K562 (cell line): Measurements from ENCODE around the gene PLK5. TPM values are rescaled to one million over a fixed set of nuclear protein-coding genes. Genes with fewer than 3 reads are reported as not detected.

ENCODE experiments used
- BDP1 ChIP-seq: IDR thresholded peaks from 3 replicates; pipeline ENCODE4 v1.6.1; 2011; ENCODE audit not compliant: insufficient read length, insufficient read depth
- CREBBP ChIP-seq: IDR thresholded peaks from one replicate; pipeline ENCODE4 v1.6.1; 2012; ENCODE audit warnings: low read depth, mild to moderate bottlenecking, control low read depth, inconsistent platforms, low read length
- KHSRP ChIP-seq: fragments of 450-650 bp; IDR thresholded peaks from 2 replicates; pipeline ENCODE4 v1.6.1; 2017
- MAFG ChIP-seq: fragments of 450-650 bp; conservative IDR thresholded peaks from 2 replicates; pipeline ENCODE4 v1.6.1; 2016; ENCODE audit warnings: missing genetic modification characterization, missing compliant biosample characterization
- MAZ ChIP-seq, 2 experiments: fragments of 450-650 bp in 1 of 2; sonication (generic) in 1 of 2; formaldehyde crosslinking; IDR thresholded peaks in 1 of 2; conservative IDR thresholded peaks in 1 of 2; 2 replicates each; pipeline versions ENCODE4 v1.4.0 to v1.5.0; 2020; ENCODE audit warnings: mild to moderate bottlenecking in 1 of 2, missing genetic modification reagents in 1 of 2
- POLR2A ChIP-seq: fragments of 450-650 bp; conservative IDR thresholded peaks from 2 replicates; pipeline ENCODE4 v1.6.1; 2016
- PPARD ChIP-seq: fragments of 250-450 bp; sonication (Bioruptor Pico); IDR thresholded peaks from 2 replicates; pipeline ENCODE4 v1.8.0; 2022; ENCODE audit warnings: inconsistent platforms, mild to moderate bottlenecking, moderate library complexity
- RBBP5 ChIP-seq: fragments of 200-600 bp; sonication (generic); IDR thresholded peaks from 2 replicates; pipeline ENCODE4 v1.6.1; 2012; ENCODE audit warnings: borderline replicate concordance, mild to moderate bottlenecking, low read length, control low read depth, inconsistent platforms; ENCODE audit not compliant: insufficient read depth, poor library complexity, severe bottlenecking
- TAF9B ChIP-seq: fragments of 450-650 bp; IDR thresholded peaks from 2 replicates; pipeline ENCODE4 v1.6.1; 2018; ENCODE audit warnings: mild to moderate bottlenecking; ENCODE audit not compliant: partially characterized antibody
- polyA plus RNA-seq, 8 experiments: library from polyadenylated mRNA; depleted of rRNA in 4 of 8; stranded (reverse) in 5 of 8; unstranded in 3 of 8; fragments of >200 nt; fragmentation: Nextera tagmentation in 2 of 8; fragmentation: Illumina TruSeq in 1 of 8; extraction: Ambion mirVana in 2 of 8; extraction: Trizol in 1 of 8; gene quantifications; 2 replicates each; pipeline versions ENCODE4 v1.2.1 to v1.2.3, GENCODE V29; 2011 to 2014; ENCODE audit warnings: inconsistent platforms in 1 of 8, missing spikeins in 1 of 8
- total RNA-seq, 7 experiments: library from RNA; depleted of rRNA in 6 of 7; stranded (reverse); fragments of >200 nt in 6 of 7; fragmentation: Illumina TruSeq in 2 of 7; extraction: Trizol in 2 of 7; gene quantifications; 2 replicates each; pipeline versions ENCODE4 v1.2.1 to v1.2.3, GENCODE V29; 2011 to 2021; ENCODE audit warnings: low replicate concordance in 1 of 7
- TF ChIP-seq, protein P1 (sequence below): sonication (generic); formaldehyde crosslinking; IDR thresholded peaks from 2 replicates; pipeline ENCODE4 v1.8.0; 2022; ENCODE audit warnings: mild to moderate bottlenecking, missing genetic modification reagents
- TF ChIP-seq, protein P2 (sequence below): fragments of 450-650 bp; formaldehyde crosslinking; IDR thresholded peaks from 2 replicates; pipeline ENCODE4 v1.4.0; 2020; ENCODE audit warnings: mild to moderate bottlenecking, moderate library complexity
- TF ChIP-seq, protein P3 (sequence below): fragments of 450-650 bp; IDR thresholded peaks from 2 replicates; pipeline ENCODE4 v1.6.1; 2017; ENCODE audit warnings: antibody characterized with exemption
- TF ChIP-seq, protein P4 (sequence below): sonication (generic); formaldehyde crosslinking; IDR thresholded peaks from 2 replicates; pipeline ENCODE4 v1.8.1; 2023; ENCODE audit warnings: missing genetic modification reagents, mild to moderate bottlenecking, borderline replicate concordance
- TF ChIP-seq, protein P5 (sequence below), 2 experiments: IDR thresholded peaks; 2 replicates each; pipeline ENCODE4 v1.6.1; 2011; ENCODE audit warnings: borderline replicate concordance in 1 of 2, control low read depth in 1 of 2, low read depth in 1 of 2, low read length in 1 of 2, mild to moderate bottlenecking in 1 of 2, mixed read lengths in 1 of 2, moderate library complexity in 1 of 2; ENCODE audit not compliant: insufficient read depth in 1 of 2, insufficient read length in 1 of 2, poor library complexity in 1 of 2, severe bottlenecking in 1 of 2; ENCODE audit errors: extremely low read depth in 1 of 2

The PLK5 gene
- total and polyA plus RNA-seq, 9 of the 15 experiments (the other 6 are each of a cell fraction or from before 2014, with no cell fraction given): 0.04 to 0.23 (median 0.11) TPM; not detected in 5

DNA sequence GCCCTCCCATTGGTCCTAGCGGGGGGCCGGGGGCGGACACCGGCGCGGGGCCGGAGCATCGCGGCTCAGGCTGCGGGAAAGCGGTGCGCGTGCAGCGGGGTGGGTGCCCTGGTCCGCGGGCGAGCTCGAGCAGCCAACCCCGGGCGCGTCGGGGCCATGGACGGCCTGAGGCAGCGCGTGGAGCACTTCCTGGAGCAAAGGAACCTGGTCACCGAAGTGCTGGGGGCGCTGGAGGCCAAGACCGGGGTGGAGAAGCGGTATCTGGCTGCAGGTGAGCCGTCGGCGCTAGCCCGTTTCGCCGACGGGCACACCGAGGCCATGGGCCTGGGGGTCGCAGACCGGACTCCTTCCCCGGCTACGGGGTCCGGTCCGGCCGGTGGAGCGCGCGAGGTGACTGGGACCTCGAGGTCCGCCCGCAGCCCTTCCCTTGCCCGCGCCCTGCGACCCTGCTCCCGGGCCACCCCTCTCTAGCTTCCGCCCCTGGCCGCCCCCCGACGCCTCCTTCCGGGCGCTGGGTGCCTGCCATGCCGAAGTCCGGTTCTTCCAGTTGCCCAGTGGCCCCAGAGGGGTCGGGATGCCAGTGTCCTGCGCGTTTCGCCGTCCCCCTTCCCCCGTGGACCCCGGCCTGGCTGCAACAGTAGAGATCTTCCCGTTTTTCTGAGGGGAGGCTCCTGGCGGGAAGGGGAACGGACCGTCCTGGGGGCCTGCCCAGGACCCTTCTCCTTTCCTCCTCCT lies 32.6 kb upstream of the PLK5 start, which contains the start of gene REEP6 (continued):
- no peak for TF ChIP-seq CREBBP
- TF ChIP-seq MAFG: no peak
- no peak for TF ChIP-seq PPARD (CRISPR knock-in tag)
- TF ChIP-seq BDP1: no peak
- TF ChIP-seq, protein P1, sequence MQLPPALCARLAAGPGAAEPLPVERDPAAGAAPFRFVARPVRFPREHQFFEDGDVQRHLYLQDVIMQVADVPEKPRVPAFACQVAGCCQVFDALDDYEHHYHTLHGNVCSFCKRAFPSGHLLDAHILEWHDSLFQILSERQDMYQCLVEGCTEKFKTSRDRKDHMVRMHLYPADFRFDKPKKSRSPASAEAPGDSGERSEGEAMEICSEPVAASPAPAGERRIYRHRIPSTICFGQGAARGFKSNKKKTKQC (CRISPR knock-in tag): peak; percentile 18; the same call in 1 of the 2 replicates
- peak in 1 of 2 experiments; percentile 78; a peak in 2 of 4 replicates for TF ChIP-seq MAZ (CRISPR knock-in tag; conservative IDR thresholded peaks at IDR 0.05 in 1 of 2, IDR thresholded peaks at IDR 0.05 in 1 of 2)
- TF ChIP-seq, protein P2, sequence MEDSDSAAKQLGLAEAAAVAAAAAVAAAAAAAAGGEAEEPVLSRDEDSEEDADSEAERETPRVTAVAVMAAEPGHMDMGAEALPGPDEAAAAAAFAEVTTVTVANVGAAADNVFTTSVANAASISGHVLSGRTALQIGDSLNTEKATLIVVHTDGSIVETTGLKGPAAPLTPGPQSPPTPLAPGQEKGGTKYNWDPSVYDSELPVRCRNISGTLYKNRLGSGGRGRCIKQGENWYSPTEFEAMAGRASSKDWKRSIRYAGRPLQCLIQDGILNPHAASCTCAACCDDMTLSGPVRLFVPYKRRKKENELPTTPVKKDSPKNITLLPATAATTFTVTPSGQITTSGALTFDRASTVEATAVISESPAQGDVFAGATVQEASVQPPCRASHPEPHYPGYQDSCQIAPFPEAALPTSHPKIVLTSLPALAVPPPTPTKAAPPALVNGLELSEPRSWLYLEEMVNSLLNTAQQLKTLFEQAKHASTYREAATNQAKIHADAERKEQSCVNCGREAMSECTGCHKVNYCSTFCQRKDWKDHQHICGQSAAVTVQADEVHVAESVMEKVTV: no peak
- TF ChIP-seq RBBP5: peak; percentile 60
- TF ChIP-seq, protein P3, sequence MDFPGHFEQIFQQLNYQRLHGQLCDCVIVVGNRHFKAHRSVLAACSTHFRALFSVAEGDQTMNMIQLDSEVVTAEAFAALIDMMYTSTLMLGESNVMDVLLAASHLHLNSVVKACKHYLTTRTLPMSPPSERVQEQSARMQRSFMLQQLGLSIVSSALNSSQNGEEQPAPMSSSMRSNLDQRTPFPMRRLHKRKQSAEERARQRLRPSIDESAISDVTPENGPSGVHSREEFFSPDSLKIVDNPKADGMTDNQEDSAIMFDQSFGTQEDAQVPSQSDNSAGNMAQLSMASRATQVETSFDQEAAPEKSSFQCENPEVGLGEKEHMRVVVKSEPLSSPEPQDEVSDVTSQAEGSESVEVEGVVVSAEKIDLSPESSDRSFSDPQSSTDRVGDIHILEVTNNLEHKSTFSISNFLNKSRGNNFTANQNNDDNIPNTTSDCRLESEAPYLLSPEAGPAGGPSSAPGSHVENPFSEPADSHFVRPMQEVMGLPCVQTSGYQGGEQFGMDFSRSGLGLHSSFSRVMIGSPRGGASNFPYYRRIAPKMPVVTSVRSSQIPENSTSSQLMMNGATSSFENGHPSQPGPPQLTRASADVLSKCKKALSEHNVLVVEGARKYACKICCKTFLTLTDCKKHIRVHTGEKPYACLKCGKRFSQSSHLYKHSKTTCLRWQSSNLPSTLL: no peak
- TF ChIP-seq, protein P4, sequence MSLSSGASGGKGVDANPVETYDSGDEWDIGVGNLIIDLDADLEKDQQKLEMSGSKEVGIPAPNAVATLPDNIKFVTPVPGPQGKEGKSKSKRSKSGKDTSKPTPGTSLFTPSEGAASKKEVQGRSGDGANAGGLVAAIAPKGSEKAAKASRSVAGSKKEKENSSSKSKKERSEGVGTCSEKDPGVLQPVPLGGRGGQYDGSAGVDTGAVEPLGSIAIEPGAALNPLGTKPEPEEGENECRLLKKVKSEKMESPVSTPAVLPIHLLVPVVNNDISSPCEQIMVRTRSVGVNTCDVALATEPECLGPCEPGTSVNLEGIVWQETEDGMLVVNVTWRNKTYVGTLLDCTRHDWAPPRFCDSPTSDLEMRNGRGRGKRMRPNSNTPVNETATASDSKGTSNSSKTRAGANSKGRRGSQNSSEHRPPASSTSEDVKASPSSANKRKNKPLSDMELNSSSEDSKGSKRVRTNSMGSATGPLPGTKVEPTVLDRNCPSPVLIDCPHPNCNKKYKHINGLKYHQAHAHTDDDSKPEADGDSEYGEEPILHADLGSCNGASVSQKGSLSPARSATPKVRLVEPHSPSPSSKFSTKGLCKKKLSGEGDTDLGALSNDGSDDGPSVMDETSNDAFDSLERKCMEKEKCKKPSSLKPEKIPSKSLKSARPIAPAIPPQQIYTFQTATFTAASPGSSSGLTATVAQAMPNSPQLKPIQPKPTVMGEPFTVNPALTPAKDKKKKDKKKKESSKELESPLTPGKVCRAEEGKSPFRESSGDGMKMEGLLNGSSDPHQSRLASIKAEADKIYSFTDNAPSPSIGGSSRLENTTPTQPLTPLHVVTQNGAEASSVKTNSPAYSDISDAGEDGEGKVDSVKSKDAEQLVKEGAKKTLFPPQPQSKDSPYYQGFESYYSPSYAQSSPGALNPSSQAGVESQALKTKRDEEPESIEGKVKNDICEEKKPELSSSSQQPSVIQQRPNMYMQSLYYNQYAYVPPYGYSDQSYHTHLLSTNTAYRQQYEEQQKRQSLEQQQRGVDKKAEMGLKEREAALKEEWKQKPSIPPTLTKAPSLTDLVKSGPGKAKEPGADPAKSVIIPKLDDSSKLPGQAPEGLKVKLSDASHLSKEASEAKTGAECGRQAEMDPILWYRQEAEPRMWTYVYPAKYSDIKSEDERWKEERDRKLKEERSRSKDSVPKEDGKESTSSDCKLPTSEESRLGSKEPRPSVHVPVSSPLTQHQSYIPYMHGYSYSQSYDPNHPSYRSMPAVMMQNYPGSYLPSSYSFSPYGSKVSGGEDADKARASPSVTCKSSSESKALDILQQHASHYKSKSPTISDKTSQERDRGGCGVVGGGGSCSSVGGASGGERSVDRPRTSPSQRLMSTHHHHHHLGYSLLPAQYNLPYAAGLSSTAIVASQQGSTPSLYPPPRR (CRISPR knock-in tag): no peak
- TF ChIP-seq, protein P5, sequence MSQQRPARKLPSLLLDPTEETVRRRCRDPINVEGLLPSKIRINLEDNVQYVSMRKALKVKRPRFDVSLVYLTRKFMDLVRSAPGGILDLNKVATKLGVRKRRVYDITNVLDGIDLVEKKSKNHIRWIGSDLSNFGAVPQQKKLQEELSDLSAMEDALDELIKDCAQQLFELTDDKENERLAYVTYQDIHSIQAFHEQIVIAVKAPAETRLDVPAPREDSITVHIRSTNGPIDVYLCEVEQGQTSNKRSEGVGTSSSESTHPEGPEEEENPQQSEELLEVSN (IDR thresholded peaks at IDR 0.05; ENCODE audit: borderline replicate concordance in 1 of 2, extremely low read depth in 1 of 2, insufficient read depth in 1 of 2, insufficient read length in 1 of 2, low read depth in 1 of 2, low read length in 1 of 2, poor library complexity in 1 of 2, severe bottlenecking in 1 of 2): peak; percentile 63 to 87
- peak; percentile 86 for TF ChIP-seq POLR2A
- no peak for TF ChIP-seq TAF9B
- TF ChIP-seq KHSRP: no peak
